ENCODE measurements around the gene FGF9. TPM values are rescaled to one million over a fixed set of nuclear protein-coding genes. Genes with fewer than 3 reads are reported as not detected.

Gene FGF9
- total RNA-seq, 1 experiment from 2014 or later = 0.35 TPM

GRCh38 chr13:21637296-21637695, 33.6 kb upstream of the FGF9 start:
- H3K27me3 Mint-ChIP-seq (ENCODE audit: insufficient read depth, unreplicated experiment) = no peaks in the 10 kb centered on the region
- peak overlapping the region; percentile 39 for H3K4me3 Mint-ChIP-seq (ENCODE audit: unreplicated experiment)
- peaks cover 20% of the 10 kb centered on the region for H3K4me1 Mint-ChIP-seq (ENCODE audit: insufficient read depth, unreplicated experiment)
- intact Hi-C loops (cut with micrococcal nuclease) = loop anchor here (5.0 to 10.0 kb wide), 2 partner anchors 128 to 1160 kb away; no protein-coding TSS in a partner anchor
- no peaks in the 10 kb centered on the region for H3K9me3 Mint-ChIP-seq (ENCODE audit: unreplicated experiment)
- peak; percentile 99 for DNase-seq (ENCODE audit: unreplicated experiment)
- ChIA-PET CTCF (interaction anchor here (0.7 to 4.7 kb wide), 26 partner anchors 9 to 1159 kb away, joined by 3 to 30 read pairs (median 4); partner anchors contain the start of gene FGF9), POLR2A (interaction anchor here (0.7 to 2.6 kb wide), 14 partner anchors 17 to 770 kb away, joined by 3 to 17 read pairs (median 3); partner anchors contain the start of genes FGF9 and MICU2)
- no TSS peak for BruUV-seq (replicated peaks)
- no peaks in the 10 kb centered on the region for H3K36me3 Mint-ChIP-seq (ENCODE audit: insufficient read depth, unreplicated experiment)
- H3K27ac Mint-ChIP-seq (ENCODE audit: low read depth, unreplicated experiment) = no peak overlapping the region
- TF ChIP-seq CTCF (IDR thresholded peaks at IDR 0.05; ENCODE audit: unreplicated experiment) = no peak

GRCh38 chr13:21638319-21639282, 32.3 kb upstream of the FGF9 start:
- Mint-ChIP-seq H3K4me1 (ENCODE audit: insufficient read depth, unreplicated experiment) (peaks cover 20% of the 10 kb centered on the region), H3K36me3 (ENCODE audit: insufficient read depth, unreplicated experiment) (no peaks in the 10 kb centered on the region), H3K4me3 (ENCODE audit: unreplicated experiment) (no peak overlapping the region), H3K27ac (ENCODE audit: low read depth, unreplicated experiment) (peak overlapping the region; percentile 47), H3K27me3 (ENCODE audit: insufficient read depth, unreplicated experiment) (no peaks in the 10 kb centered on the region), H3K9me3 (ENCODE audit: unreplicated experiment) (no peaks in the 10 kb centered on the region)
- intact Hi-C loops (cut with micrococcal nuclease) = loop anchor here (1.0 to 10.0 kb wide), 5 partner anchors 32 to 1159 kb away; partner anchors contain the start of gene FGF9
- peak; percentile 52 for DNase-seq (ENCODE audit: unreplicated experiment)
- POLR2A ChIA-PET = interaction anchor here (0.6 to 2.6 kb wide), 14 partner anchors 15 to 1119 kb away, joined by 3 to 17 read pairs (median 4); partner anchors contain the start of genes FGF9 and MICU2
- peak; percentile 62 for TF ChIP-seq CTCF (IDR thresholded peaks at IDR 0.05; ENCODE audit: unreplicated experiment)
- no TSS peak for BruUV-seq (replicated peaks)
- CTCF ChIA-PET = interaction anchor here (0.5 to 4.7 kb wide), 42 partner anchors 8 to 1157 kb away, joined by 3 to 30 read pairs (median 4); partner anchors contain the start of gene FGF9

GRCh38 chr13:21639561-21639960, 31.3 kb upstream of the FGF9 start:
- ChIA-PET POLR2A (interaction anchor here (2.6 kb wide), 1 partner anchor 31 kb away, joined by 17 read pairs; the partner anchor contains the start of gene FGF9), CTCF (interaction anchor here (0.6 to 3.7 kb wide), 12 partner anchors 12 to 1118 kb away, joined by 3 to 28 read pairs (median 4); no protein-coding TSS in a partner anchor)
- peaks cover 20% of the 10 kb centered on the region for H3K4me1 Mint-ChIP-seq (ENCODE audit: insufficient read depth, unreplicated experiment)
- no peak overlapping the region for H3K27ac Mint-ChIP-seq (ENCODE audit: low read depth, unreplicated experiment)
- no peak for DNase-seq (ENCODE audit: unreplicated experiment)
- no peaks in the 10 kb centered on the region for H3K27me3 Mint-ChIP-seq (ENCODE audit: insufficient read depth, unreplicated experiment)
- H3K4me3 Mint-ChIP-seq (ENCODE audit: unreplicated experiment) = no peak overlapping the region
- intact Hi-C loops (cut with micrococcal nuclease) = loop anchor here (2.0 to 10.0 kb wide), 3 partner anchors 31 to 1158 kb away; partner anchors contain the start of gene FGF9
- BruUV-seq (replicated peaks) = no TSS peak
- no peaks in the 10 kb centered on the region for H3K36me3 Mint-ChIP-seq (ENCODE audit: insufficient read depth, unreplicated experiment)
- H3K9me3 Mint-ChIP-seq (ENCODE audit: unreplicated experiment) = no peaks in the 10 kb centered on the region
- TF ChIP-seq CTCF (IDR thresholded peaks at IDR 0.05; ENCODE audit: unreplicated experiment) = no peak

- DNase-seq (ENCODE audit: unreplicated experiment) = peak; percentile 33
- Mint-ChIP-seq H3K36me3 (ENCODE audit: insufficient read depth, unreplicated experiment) (no peaks in the 10 kb centered on the region), H3K9me3 (ENCODE audit: unreplicated experiment) (no peaks in the 10 kb centered on the region), H3K27ac (ENCODE audit: low read depth, unreplicated experiment) (no peak overlapping the region), H3K4me1 (ENCODE audit: insufficient read depth, unreplicated experiment) (peaks cover 20% of the 10 kb centered on the region), H3K27me3 (ENCODE audit: insufficient read depth, unreplicated experiment) (no peaks in the 10 kb centered on the region), H3K4me3 (ENCODE audit: unreplicated experiment) (no peak overlapping the region)
- intact Hi-C loops (cut with micrococcal nuclease) = no loop called here
- ChIA-PET CTCF (interaction anchor here (0.7 to 1.5 kb wide), 8 partner anchors 9 to 1117 kb away, joined by 3 to 11 read pairs (median 3); no protein-coding TSS in a partner anchor), POLR2A (interaction anchor here (0.7 to 1.5 kb wide), 9 partner anchors 10 to 609 kb away, joined by 3 to 7 read pairs (median 3); no protein-coding TSS in a partner anchor)
- BruUV-seq (replicated peaks) = no TSS peak
- TF ChIP-seq CTCF (IDR thresholded peaks at IDR 0.05; ENCODE audit: unreplicated experiment) = no peak
These were observed 29.2 kb upstream of the FGF9 start for GRCh38 chr13:21641629-21642028.
